HG03565 (cell line): ENCODE measurements around the gene IRS2.

Experiments used
- ATAC-seq: cut with Tn5 transposase; IDR thresholded peaks from one replicate; pipeline ENCODE4 v1.9.1; 2021; ENCODE audit warnings: mild to moderate bottlenecking, moderate library complexity; ENCODE audit not compliant: unreplicated experiment

Gene IRS2

DNA sequence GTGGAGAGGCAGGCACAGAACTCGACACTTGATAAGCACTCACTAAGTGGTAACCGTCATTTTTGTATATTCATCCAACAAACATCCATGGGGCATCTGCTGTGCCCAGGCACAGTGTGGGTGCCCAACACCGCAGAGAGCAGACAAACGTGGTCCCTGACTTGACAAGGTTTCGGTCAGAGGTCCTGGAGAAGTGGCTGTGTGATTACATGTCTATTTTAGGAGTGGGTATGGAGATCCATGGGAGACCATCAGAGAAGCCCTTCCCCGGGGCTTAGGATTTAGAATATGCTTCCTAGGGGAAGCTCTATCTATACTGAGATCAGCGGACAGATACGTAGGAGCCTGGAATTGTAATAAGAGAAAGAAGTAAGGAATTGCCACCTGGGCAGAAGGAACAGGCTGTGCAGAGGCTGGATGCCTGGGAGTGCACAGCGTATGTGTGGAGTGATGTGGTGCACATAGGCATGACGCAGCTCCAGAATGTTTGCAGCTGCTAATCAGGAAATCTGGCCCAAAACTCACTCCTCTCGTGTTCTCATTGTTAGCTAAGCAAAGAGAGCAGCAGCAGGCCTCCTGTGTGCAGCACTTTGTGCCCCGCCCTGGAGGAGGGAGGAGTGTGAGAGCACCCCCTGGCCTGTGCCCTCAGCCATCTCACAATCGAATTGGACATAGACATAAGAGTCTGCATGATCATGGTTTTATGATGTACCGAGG is 23.0 kb upstream of the IRS2 start:
- no peak for ATAC-seq

DNA sequence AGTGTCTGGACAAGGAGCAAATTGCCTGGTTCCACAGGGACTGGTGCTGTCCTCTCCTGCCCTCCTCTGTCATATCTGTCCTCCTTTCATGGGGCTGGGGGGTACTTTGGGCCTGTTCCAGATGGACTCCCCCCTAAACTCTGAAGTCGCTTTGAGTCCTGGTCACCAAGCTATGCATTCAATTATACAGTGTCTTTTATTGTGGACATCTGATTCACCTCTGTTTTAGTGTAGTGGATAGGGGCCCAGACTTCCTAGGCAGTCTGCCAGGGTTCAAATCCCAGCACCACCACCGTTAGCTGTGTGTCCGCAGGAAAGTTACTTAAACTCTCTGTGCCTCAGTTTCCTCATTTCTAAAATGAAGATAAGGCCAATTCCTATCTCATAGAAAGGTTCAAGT is 21.0 kb upstream of the IRS2 start:
- ATAC-seq, result no peak

DNA sequence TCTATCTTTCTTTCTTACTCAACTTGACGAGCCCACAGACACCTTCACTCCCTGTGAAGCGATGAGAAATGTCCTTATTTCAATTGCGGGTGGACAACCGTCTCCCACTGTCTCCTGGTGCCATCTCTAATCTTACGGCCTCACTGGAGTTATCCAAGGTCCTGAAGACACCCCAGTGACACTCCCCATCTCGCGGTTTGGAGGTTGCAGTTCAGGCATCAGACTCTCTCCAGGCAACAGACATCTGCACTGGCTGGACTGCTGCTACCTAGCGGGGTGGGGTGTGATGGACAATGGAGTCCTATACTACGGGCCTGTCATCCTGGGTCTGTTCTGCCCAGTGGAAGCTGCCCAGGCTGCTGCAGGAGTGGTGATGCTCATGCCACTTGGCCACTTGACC is 18.3 kb upstream of the IRS2 start:
- ATAC-seq, result no peak

DNA sequence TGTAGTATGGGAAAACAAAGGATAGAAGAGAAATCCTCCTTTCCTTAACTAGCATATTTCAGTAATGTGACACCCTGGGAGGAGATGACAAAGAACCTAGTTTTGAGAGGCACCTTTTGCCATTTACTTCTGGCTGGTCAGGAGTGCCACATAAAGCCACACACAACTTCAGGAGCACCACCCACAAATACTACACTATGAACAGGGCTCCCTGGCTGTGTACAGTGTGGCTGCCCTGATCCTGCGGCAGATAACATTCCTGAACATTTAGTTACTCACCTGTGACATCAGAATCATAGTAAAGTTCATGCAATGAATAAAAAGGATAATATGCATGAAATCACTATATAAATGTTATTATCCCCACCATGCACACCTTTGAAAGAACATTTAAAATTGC is 17.4 kb upstream of the IRS2 start:
- ATAC-seq, result no peak

DNA sequence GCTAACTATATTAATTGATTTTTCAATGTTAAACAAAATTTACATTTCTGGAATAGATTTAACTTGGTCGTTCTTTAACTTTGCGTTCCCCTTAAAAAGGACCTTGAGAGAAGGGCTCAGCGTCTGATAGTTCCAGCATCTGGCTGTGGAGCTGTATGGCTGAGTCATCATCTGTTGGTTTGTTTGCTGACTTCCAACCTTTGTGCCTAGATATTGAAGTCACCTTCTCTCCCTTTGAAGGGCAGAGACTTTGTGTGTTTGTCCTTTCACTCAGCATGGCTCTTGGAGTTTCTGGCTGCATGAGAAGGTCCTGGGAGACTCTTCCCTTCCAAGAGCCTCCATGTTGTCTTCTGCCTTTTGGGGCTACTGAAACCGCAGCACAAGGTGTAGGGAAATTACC is 16.6 kb upstream of the IRS2 start:
- no peak for ATAC-seq

DNA sequence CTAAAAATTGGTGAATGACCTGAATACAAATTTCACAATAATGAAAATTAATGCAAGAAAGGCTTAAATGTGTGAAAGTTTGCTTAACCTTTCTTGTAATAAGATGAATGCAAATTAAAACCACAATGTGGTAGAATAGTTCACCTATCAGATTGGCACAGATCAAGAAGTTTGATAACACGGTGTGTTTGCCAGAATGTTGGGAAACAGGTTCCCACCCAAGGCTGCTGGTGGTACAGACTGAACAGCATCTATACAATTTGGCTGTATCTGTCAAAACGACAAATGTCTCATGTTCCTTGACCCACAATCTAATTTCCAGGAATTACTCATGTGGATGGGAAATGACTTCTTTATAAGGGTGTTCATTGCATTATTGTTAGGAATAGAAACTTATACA is 8.6 kb upstream of the IRS2 start:
- no peak for ATAC-seq

DNA sequence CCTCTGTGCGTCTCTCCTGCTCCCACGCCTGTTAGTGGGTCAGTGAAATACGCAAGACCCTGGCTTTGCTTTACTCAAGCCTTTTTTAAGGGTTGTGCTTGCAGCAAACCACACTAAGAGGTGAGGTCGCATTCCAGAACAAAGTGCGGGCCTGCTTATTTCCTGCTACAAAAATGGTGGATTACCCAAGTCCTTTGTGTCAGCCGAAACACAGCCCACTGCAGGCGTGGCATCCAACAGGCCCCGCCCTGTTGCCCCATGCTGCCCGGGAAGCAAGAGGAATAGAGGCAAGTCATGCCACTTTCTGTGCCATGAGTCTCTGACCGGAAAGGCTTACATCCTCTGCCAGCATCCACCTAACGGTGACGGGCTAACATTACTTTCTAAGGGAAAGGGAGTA is 7.7 kb upstream of the IRS2 start:
- no peak for ATAC-seq

DNA sequence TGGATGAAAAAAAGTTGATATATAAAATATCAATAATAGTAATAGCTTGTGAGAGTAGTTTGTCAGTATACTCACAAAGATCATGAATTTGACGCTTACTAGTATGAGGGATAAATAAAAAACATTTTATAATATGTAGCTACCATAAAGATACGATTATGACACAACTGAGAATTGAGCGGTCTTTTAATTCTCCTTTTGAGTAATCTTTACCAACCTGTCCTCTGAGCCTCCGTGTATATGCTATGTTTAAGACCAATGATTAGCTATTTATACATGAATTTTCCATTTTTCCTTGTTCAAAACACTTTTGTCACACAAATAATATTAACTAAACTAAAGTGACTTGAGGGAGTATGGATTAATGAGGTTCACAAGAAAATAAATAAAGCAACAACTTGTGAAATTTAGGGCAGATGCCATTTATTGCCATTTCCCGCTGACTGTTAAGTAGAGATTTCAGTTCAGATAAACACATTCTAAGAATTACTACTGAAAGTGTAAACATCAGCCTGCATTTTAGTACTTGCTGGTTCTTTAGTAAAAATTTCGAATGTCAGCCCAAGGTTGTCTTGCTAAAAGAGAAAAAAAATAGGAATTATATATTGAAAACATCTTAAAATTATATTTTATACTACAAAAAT is 6.2 kb upstream of the IRS2 start:
- no peak for ATAC-seq

DNA sequence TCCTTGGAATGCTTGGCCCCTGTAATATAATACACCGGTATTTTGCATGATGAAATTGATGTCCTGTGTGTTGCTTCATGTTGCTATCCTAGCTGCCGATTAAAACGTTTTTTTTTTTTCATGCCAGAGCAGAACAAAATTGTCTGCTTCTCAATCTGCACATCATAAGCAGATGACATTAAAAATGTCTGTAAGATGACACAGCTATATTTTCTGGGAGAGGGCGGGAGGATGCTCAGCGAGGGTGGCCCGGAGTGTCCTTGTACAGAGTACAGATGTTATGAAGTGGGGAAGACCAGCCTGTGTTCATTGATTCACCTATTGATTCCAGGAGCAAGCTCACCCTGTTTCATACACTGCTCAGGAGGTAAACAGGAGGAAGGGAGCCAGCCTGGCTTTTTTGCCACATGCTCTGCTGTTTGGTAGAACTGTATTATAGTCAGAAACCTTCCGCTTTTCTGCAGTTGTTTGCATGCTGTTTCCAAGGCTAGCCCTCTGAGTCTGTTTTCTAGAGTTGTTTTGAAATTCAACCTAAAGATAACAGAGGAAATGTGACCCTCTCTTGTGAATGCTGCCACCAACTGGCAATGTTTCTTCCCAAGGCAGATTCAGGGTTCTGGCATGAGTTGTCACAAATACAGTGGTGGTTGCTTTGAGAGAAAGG is 4.7 kb upstream of the IRS2 start:
- ATAC-seq, result no peak

DNA sequence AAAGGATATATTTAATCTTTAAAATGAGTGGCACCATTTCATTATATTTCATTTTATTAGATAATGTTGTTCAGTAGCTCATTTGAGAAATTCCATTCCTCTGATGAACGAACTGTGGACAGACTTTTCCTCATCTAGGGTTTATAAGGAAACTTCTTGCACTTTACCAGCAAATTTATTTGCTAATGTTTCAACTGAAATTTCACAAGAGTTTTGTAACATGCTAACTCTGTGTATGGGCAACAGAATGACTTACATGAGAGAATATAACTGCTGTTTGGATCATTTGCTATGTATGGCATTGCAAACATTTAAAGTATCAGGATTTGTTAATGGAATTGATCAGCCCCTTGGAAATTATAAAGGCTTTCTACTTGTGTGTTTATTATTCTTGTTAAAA is 3.7 kb upstream of the IRS2 start:
- ATAC-seq, result no peak

DNA sequence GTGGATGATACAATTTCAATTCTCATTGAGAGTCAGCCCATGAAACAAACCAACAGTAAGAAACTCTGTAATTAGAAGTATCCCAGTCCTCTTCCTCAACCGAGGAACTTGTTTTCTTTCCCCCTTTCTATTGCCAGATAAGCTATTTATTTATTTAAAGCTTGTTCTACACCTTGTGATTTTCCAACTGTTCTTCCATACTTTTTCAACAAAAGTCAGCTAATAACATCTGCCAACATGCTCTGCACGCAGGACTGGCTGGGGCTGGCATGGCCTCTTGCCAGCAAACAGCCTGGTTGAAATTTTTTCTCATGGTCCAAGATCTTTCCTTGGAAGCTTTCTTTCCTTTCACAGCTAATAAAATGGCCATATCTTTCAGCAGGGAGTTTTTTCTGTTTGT is 2.9 kb upstream of the IRS2 start:
- ATAC-seq, result no peak

DNA sequence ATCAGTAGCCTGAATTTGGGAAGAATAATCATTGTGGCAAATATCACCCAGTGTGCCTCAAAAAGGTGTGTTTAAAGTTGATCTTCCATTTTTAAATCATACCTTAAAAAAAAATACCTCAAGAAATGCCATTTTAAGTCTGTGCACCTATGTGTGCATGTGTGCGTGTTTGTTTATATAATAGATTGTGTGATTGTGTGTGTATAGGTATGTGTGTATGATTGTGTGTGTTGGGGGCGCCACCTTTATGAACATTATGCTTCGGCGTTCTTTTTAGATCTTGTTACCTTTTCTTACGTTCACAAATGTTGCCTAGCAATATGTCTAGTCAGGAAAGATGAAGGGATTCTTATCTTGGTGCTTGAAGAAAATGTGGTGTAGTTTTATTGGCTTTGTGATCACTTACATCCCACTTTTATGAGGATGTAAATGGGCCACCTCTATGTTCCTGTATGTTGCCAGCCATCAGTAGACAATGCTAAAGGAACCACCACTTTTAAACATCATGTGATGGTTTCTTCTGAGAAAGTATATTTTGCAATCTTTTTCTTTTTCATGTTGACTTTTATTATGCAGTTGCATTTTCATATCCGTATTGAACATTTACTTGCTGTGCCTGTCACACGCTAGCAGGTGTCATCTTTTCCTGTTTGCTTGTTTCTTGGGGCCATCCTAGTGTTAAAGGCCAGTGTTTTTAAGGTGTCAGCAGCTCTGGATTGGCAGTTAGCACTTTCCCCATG is 2.2 kb upstream of the IRS2 start:
- ATAC-seq, result no peak

DNA sequence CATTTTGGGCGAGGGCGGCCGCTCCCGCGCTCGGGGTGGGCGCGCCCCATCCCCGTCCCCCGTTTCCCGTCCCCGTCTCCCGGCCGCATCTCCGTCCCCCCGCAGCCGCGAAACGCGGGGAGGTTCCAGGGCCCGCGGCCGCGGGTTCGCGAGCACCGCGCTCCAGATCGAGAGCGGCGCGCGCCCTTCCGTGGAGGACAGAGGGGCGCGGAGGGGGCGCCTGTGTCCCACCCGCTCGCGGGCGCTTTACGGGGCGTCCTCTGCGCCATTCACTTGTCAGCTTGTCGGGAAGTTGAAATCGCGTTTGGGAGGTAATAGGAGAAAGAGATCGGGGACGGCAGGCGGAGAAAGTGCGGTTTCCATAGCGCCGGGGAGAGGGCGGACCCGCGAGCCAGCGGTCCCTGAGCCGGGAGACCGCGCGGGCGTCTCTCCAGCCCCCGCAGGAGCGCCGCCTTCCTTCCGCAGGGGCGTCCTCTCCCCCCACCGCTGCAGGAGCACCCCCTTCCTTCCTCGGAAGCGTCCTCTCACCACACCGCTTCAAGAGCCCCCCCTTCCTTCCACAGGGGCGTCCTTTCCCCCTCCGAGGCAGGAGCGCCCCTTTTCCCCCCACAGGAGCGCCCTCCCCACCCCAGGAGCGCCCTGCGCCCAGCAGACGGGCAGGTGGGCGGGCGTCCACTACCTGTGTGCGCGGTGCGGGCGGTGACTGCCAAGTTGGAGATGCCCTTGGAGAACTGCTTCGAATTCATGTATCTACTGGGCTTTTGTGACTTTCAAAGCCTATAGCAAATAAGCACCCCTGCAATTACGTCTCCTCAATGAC is 962 bp upstream of the IRS2 start:
- ATAC-seq, result no peak

DNA sequence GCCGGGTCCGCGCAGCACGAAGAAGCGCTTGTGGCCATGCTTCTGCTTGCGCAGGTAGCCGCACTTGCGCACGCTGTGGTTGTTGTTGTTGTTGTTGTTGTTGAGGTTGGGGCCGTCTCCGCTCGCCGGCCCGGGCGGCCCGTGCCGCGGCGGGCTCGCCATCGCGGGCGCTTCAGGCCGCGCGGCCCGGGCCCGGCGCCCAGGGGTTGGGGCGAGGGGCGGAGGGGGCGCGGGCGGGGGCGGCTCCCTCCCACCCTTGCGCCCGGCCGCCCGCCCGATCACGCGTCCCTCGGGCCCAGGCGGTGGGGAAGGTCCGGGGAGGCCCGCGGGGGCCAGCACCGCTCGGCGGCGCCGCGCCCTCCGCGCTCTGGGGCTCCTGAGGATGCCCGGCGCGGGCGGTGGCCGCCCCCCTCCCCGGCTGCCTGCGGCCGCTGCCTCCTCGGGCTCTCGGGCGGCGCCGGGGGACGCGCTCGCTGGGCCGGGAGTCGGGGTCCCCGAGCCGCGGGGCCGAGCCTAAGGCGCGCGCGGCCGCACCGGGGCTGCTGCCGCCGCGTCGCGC is 412 bp downstream of the IRS2 start:
- no peak for ATAC-seq

DNA sequence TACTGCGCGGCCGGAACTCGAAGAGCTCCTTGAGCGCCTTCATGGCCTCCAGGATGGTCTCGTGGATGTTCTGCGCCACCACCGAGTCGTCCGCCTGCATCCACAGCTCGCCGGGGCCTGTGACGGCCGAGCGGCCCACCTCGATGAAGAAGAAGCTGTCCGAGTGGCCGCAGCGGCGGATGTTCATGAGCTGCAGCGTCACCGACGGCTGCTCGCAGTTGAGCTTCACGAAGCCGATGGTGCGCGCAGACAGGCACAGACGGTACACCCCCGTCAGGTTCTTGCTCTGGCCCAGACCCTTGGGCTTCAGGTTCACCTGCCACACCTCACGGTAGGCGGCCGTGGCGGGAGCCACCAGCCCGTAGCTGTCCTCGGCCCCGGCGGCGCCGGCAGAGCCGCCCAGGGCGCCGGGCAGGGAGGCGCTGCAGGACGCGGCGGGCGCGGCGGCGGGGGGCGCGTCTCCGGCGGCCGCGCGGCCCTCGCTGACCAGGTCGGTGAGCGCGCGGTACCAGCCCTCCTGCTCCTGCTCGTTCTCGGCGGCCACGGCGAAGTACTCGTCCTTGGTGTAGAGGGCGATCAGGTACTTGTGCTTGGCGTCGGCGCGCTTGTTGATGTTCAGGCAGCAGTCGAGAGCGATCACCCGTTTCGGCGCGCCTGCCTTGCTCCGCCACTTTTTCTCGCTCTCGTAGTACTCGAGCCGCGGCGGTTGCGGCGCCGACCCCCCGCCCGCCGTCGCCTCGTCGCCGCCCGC is 1.1 kb downstream of the IRS2 start:
- no peak for ATAC-seq

DNA sequence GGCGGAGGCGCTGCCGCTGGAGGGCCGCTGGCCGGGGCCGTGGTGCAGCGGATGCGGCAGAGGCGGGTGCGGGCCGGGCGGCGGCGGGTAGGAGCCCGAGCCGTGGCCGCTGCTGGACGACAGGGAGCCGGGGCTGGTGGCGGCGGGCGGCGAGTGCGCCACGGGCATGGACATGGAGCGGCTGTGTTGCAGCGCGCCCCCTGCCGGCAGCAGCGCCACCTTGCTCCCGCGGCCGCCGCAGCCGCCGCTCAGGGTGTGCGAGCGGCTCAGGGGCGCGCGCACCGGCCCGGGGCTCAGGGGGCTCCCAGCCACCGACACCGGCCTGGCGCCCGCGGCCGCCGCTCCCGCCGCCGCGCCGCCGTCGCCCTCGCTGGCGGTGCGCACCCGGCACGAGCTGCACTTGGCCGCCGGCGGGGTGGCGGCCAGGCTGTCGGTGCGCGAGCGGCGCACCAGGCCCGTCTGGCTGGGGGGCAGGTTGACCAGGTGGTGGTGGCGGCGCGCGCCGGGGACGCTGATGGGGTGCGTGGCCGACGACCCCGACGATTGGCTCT is 1.7 kb downstream of the IRS2 start:
- no peak for ATAC-seq

DNA sequence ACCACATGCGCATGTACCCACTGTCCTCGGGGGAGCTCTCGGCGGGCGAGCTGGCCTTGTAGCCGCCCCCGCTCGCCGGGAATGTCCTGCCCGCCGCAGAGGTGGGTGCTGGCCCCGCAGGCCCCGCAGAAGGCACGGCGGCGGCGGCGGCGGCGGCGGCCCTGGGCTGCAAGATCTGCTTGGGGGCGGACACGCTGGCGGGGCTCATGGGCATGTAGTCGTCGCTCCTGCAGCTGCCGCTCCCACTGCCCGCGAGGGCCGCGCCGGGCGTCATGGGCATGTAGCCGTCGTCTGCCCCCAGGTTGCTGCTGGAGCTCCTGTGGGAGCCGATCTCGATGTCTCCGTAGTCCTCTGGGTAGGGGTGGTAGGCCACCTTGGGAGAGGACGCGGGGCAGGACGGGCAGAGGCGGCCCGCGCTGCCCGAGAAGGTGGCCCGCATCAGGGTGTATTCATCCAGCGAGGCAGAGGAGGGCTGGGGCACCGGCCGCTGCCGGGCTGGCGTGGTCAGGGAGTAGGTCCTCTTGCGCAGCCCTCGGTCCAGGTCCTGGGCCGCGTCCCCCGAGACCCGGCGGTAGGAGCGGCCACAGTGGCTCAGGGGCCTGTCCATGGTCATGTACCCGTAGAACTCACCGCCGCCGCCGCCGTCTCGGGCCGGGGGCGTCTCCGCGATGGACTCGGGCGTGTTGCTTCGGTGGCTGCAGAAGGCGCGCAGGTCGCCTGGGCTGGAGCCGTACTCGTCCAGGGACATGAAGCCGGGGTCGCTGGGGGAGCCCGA is 2.4 kb downstream of the IRS2 start:
- no peak for ATAC-seq

DNA sequence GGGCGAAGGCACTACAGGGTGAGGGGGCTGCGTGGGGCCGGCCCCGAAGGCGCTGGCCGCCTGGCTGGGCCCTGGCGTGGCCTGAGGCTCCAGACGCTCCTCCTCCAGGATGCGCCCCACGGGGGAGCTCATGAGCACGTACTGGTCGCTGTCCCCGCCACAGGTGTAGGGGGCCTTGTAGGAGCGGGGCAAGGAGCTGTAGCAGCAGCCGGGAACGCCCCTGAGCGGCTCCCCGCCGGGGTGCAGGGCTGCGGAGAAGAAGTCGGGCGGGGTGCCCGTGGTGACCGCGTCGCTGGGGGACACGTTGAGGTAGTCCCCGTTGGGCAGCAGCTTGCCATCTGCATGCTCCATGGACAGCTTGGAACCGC is 3.0 kb downstream of the IRS2 start:
- no peak for ATAC-seq
